Fibroblast of peridontal ligament (primary cell): ENCODE results near the gene AADAT.
"Not testable (repeated sequence)": the region's sequence is repeated elsewhere in the genome, so short reads cannot be mapped to it uniquely, and the experiment has no call there.

ENCODE experiments used
- DNase-seq: peaks from one replicate; pipeline ENCODE4 v3.0.0-alpha.2; 2010; ENCODE audit errors: extremely low read depth

The AADAT gene

GRCh38 chr4:170089668-170090351, at the start of gene AADAT:
Gene AADAT (minus strand): TSS chr4:170089956. CDS start chr4:170089690, 266 bp downstream.
- peak; percentile 73 for DNase-seq

GRCh38 chr4:170138580-170139194, 48.9 kb upstream of the AADAT start:
- DNase-seq, result peak; percentile 87

GRCh38 chr4:170137927-170138326, 48.2 kb upstream of the AADAT start:
- no peak for DNase-seq

GRCh38 chr4:170137466-170137865, 47.7 kb upstream of the AADAT start:
- DNase-seq, result no peak

GRCh38 chr4:170134821-170135220, 45.1 kb upstream of the AADAT start:
- no peak for DNase-seq

GRCh38 chr4:170128219-170128804, 38.6 kb upstream of the AADAT start:
- DNase-seq, result no peak

- DNase-seq, result no peak
Observed at GRCh38 chr4:170127758-170128157, 38.0 kb upstream of the AADAT start.

- DNase-seq, result no peak
Observed at GRCh38 chr4:170124406-170124805, 34.6 kb upstream of the AADAT start.

- DNase-seq, result peak; percentile 11
Observed at GRCh38 chr4:170122252-170122651, 32.5 kb upstream of the AADAT start.

GRCh38 chr4:170114636-170115035, 24.9 kb upstream of the AADAT start:
- no peak for DNase-seq

- not testable (repeated sequence) for DNase-seq
Observed at GRCh38 chr4:170114183-170114582, 24.4 kb upstream of the AADAT start.

GRCh38 chr4:170111546-170111945, 21.8 kb upstream of the AADAT start:
- no peak for DNase-seq

GRCh38 chr4:170111085-170111484, 21.3 kb upstream of the AADAT start:
- no peak for DNase-seq

- no peak for DNase-seq
Observed at GRCh38 chr4:170110285-170110672, 20.5 kb upstream of the AADAT start.

GRCh38 chr4:170109586-170110284, 20.0 kb upstream of the AADAT start:
- peak; percentile 97 for DNase-seq

GRCh38 chr4:170106900-170107299, 17.1 kb upstream of the AADAT start:
- DNase-seq, result no peak

GRCh38 chr4:170102426-170102825, 12.7 kb upstream of the AADAT start:
- DNase-seq, result no peak

GRCh38 chr4:170098171-170098570, 8.4 kb upstream of the AADAT start:
- DNase-seq, result not testable (repeated sequence)

- no peak for DNase-seq
Observed at GRCh38 chr4:170097681-170098080, 7.9 kb upstream of the AADAT start.

GRCh38 chr4:170093973-170094535, 4.3 kb upstream of the AADAT start:
- DNase-seq, result no peak

GRCh38 chr4:170091069-170091696, 1.4 kb upstream of the AADAT start:
- no peak for DNase-seq
